C4-2B (cell line): Measurements from ENCODE around the gene ANTXR2.

ENCODE experiments used
- CTCF ChIP-seq: fragments of 450-650 bp; conservative IDR thresholded peaks from 2 replicates; pipeline ENCODE4 v1.5.1; 2017; ENCODE audit warnings: mild to moderate bottlenecking
- ZFX ChIP-seq: fragments of 450-650 bp; IDR thresholded peaks from 2 replicates; pipeline ENCODE4 v1.6.1; 2017

GRCh38 chr4:80072228-80072743, 743 bp downstream of the ANTXR2 start:
- TF ChIP-seq CTCF (no peak), ZFX (no peak)
